GM13977 (cell line): ENCODE measurements around the gene PSENEN.

Experiments
- DNase-seq: peaks from one replicate; pipeline ENCODE4 v3.0.0; 2012; ENCODE audit warnings: low spot score
- CTCF ChIP-seq: IDR thresholded peaks from 2 replicates; pipeline ENCODE4 v1.5.1; 2012; ENCODE audit warnings: mild to moderate bottlenecking, control low read depth; ENCODE audit not compliant: insufficient read depth; ENCODE audit errors: extremely low read depth, missing control alignments
- in situ Hi-C: fragments of 300-500 bp; cut with MboI; formaldehyde crosslinking; loops from one replicate; pipeline ENCODE4 v1.12.0; 2022; ENCODE audit warnings: low sequenced_read_pairs, low pct_unique_long_range_greater_than_20kb, mixed read lengths, inconsistent platforms; ENCODE audit not compliant: unreplicated experiment

PSENEN gene

GRCh38 chr19:35751839-35752745 lies 6.6 kb downstream of the PSENEN start:
- TF ChIP-seq CTCF: no peak
- in situ Hi-C loops: no loop called here
- DNase-seq: no peak

GRCh38 chr19:35752746-35753350 lies 7.4 kb downstream of the PSENEN start:
- TF ChIP-seq CTCF: no peak
- in situ Hi-C loops: no loop called here
- no peak for DNase-seq

GRCh38 chr19:35753634-35754369 lies 8.4 kb downstream of the PSENEN start:
- no peak for DNase-seq
- in situ Hi-C loops: no loop called here
- TF ChIP-seq CTCF: no peak

- in situ Hi-C loops: no loop called here
- no peak for DNase-seq
- TF ChIP-seq CTCF: no peak
Observed at GRCh38 chr19:35754370-35755130, 9.1 kb downstream of the PSENEN start.

- no peak for TF ChIP-seq CTCF
- in situ Hi-C loops: no loop called here
- no peak for DNase-seq
Observed at GRCh38 chr19:35755131-35755549, 9.7 kb downstream of the PSENEN start.
